MCF 10A (cell line): Measurements from ENCODE around the gene ARHGAP15. TPM values are rescaled to one million over a fixed set of nuclear protein-coding genes. Genes with fewer than 3 reads are reported as not detected.

Source experiments
- BruUV-seq: library from RNA; stranded (reverse); fragments of 400-500 nt; replicated peaks from 2 replicates; lab custom pipeline; 2021; lab: Mats Ljungman, UMichigan
- CTCF ChIA-PET: fragments of 300-600 bp; sonication (Branson Sonifier 250); formaldehyde crosslinking; extraction: SDS; loops from one replicate; lab custom pipeline; 2021; ENCODE audit warnings: antibody characterized with exemption, inconsistent platforms; lab: Yijun Ruan, JAX
- POLR2A ChIA-PET: fragments of 300-600, 350-650 bp; sonication (Branson Sonifier 250); formaldehyde crosslinking; extraction: SDS; loops from one replicate; lab custom pipeline; 2020; ENCODE audit warnings: antibody characterized with exemption, inconsistent platforms; lab: Yijun Ruan, JAX
- DNase-seq: peaks from one replicate; pipeline ENCODE4 v3.0.0-alpha.2; 2018; ENCODE audit not compliant: unreplicated experiment
- H3K27ac Mint-ChIP-seq: one replicate; pipeline ENCODE4 v1.8.0; 2022; ENCODE audit warnings: mild to moderate bottlenecking, low read depth, mixed read lengths; ENCODE audit not compliant: unreplicated experiment
- H3K27me3 Mint-ChIP-seq: one replicate; pipeline ENCODE4 v1.8.0; 2022; ENCODE audit warnings: mixed read lengths; ENCODE audit not compliant: insufficient read depth, unreplicated experiment
- H3K36me3 Mint-ChIP-seq: one replicate; pipeline ENCODE4 v1.8.0; 2022; ENCODE audit warnings: mild to moderate bottlenecking, moderate library complexity, mixed read lengths; ENCODE audit not compliant: insufficient read depth, unreplicated experiment
- H3K4me1 Mint-ChIP-seq: one replicate; pipeline ENCODE4 v1.8.0; 2022; ENCODE audit warnings: mixed read lengths; ENCODE audit not compliant: insufficient read depth, unreplicated experiment
- H3K4me3 Mint-ChIP-seq: one replicate; pipeline ENCODE4 v1.8.0; 2022; ENCODE audit warnings: mild to moderate bottlenecking, moderate library complexity, mixed read lengths; ENCODE audit not compliant: unreplicated experiment
- H3K9me3 Mint-ChIP-seq: one replicate; pipeline ENCODE4 v1.8.0; 2022; ENCODE audit warnings: mixed read lengths; ENCODE audit not compliant: unreplicated experiment
- intact Hi-C: fragments of 100-400 bp; cut with micrococcal nuclease; formaldehyde crosslinking; loops from 2 replicates; pipeline ENCODE4 v1.14.1; 2022
- total RNA-seq: library from RNA; stranded (reverse); gene quantifications from 2 replicates; pipeline ENCODE4 v1.2.3, GENCODE V29; 2022
- TF ChIP-seq, protein P1 (sequence below): fragments of 200-600 bp; IDR thresholded peaks from one replicate; pipeline ENCODE4 v1.8.0; 2022; ENCODE audit warnings: antibody characterized with exemption, mild to moderate bottlenecking; ENCODE audit not compliant: unreplicated experiment

Gene ARHGAP15
- total RNA-seq, 1 experiment from 2014 or later = not detected

DNA sequence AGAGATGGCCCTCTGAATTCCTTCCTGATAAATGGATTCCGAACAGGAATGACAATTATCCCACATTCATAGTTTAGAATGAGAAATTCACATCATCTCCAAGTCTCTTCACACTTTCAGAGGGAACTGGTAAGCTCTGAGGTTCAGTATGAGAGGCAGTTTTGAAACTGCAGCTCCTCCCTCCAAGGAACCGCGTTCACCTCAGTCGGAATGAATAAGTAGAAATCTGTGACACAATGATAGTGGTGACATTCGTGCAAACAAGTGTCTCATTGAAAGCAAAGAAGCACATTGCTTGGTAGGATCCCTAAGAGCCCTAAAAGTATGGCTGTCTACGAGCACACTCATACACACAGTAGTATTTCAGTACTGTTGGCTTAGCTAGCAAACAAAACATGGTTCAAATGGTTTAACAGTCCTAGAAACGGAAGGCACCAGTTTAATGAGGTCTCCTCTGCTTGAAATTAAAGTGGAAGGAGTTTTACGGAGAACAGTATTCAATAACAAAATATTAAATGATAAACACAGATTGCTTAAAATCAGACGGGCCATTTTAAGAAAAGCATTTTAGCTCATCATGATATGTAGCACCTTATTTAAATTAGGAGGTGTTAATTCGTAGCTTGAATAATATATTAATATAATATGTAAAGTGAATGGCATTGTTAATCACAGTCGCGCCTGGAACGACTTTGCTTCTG is 225.0 kb downstream of the ARHGAP15 start:
- ChIA-PET CTCF (no interaction called here), POLR2A (no interaction called here)
- Mint-ChIP-seq H3K36me3 (no peaks in the 10 kb centered on the region), H3K27me3 (no peaks in the 10 kb centered on the region), H3K9me3 (no peaks in the 10 kb centered on the region), H3K4me1 (no peaks in the 10 kb centered on the region), H3K4me3 (no peak overlapping the region), H3K27ac (no peak overlapping the region)
- intact Hi-C loops = no loop called here
- TF ChIP-seq, protein P1, sequence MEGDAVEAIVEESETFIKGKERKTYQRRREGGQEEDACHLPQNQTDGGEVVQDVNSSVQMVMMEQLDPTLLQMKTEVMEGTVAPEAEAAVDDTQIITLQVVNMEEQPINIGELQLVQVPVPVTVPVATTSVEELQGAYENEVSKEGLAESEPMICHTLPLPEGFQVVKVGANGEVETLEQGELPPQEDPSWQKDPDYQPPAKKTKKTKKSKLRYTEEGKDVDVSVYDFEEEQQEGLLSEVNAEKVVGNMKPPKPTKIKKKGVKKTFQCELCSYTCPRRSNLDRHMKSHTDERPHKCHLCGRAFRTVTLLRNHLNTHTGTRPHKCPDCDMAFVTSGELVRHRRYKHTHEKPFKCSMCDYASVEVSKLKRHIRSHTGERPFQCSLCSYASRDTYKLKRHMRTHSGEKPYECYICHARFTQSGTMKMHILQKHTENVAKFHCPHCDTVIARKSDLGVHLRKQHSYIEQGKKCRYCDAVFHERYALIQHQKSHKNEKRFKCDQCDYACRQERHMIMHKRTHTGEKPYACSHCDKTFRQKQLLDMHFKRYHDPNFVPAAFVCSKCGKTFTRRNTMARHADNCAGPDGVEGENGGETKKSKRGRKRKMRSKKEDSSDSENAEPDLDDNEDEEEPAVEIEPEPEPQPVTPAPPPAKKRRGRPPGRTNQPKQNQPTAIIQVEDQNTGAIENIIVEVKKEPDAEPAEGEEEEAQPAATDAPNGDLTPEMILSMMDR = no peak
- no TSS peak for BruUV-seq
- no peak for DNase-seq

DNA sequence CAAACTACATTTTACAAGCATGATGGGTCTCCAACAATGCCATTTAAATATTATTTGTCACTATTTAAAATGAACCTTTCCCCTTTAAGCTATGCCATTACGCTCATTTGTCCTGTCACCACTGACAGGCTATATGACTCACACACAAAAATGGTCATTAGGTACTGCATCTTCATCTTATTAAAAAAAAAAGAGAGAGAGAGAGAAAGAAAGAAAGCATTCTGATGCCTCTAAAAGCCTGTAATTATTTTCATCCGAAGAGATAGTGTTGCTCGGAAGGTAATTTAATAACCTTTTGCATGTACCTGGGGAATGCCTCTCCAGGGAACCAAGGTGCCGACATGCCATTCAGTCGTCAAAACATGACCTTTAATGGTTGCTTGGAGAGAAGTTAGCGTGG is 226.7 kb downstream of the ARHGAP15 start:
- no peaks in the 10 kb centered on the region for H3K27me3 Mint-ChIP-seq
- DNase-seq = no peak
- intact Hi-C loops = no loop called here
- H3K4me3 Mint-ChIP-seq = no peak overlapping the region
- H3K4me1 Mint-ChIP-seq = no peaks in the 10 kb centered on the region
- no TSS peak for BruUV-seq
- no peak overlapping the region for H3K27ac Mint-ChIP-seq
- no peaks in the 10 kb centered on the region for H3K9me3 Mint-ChIP-seq
- ChIA-PET CTCF (no interaction called here), POLR2A (no interaction called here)
- no peaks in the 10 kb centered on the region for H3K36me3 Mint-ChIP-seq
- TF ChIP-seq, protein P1 = no peak

DNA sequence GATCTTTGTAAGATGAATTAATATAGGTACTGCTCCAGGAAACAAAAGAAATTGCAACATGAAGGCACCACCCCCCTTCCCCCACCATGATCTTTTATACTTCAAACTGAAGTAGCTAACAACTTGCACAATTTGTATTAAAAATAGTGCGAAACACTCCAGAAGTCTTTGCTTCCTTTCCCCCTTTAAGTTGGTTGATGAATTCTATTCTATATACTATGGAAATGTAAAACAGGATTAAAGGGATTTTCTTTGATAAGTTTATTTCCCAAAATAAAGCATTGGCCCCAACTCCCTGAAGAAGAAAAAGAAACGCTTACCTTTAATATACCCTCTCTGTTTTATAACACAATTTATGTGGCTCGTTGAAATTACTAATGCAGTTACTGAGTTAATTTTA is 227.1 kb downstream of the ARHGAP15 start:
- no peaks in the 10 kb centered on the region for H3K27me3 Mint-ChIP-seq
- no peaks in the 10 kb centered on the region for H3K36me3 Mint-ChIP-seq
- ChIA-PET CTCF (no interaction called here), POLR2A (no interaction called here)
- intact Hi-C loops = no loop called here
- no peak overlapping the region for H3K4me3 Mint-ChIP-seq
- no peak for DNase-seq
- no peaks in the 10 kb centered on the region for H3K4me1 Mint-ChIP-seq
- BruUV-seq = no TSS peak
- TF ChIP-seq, protein P1 = no peak
- no peaks in the 10 kb centered on the region for H3K9me3 Mint-ChIP-seq
- H3K27ac Mint-ChIP-seq = no peak overlapping the region

DNA sequence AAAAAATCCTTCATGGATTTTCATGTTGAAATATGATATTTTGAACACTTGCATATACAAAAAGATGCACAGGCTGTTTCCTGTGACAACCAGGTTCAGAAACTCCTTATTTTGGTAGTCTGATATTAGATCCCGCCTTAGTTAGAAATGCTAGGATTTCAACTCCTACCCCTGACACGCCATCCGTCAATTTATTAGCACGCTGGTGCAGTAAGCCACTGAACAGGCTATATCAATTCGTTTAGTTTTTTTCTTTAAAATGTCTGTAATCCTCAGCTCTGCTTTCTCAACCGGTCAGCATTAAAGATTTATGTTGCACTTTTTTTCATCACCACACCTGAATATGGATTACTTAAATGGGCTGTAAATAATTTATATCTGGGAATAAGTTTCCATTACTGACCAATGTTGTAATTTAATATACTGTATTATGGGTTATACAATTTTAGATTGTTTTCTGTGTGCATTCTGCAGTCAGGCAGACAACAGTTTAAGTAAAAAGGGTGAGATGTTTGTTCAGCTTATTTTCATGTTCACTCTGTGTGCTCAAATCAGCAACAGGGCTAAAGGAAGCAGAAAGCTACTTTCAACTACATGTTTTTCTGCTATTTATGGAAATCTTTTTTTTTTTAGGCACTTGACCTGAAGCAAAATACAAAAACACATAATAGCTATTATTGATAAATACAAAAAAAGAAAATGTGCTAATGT is 227.7 kb downstream of the ARHGAP15 start:
- Mint-ChIP-seq H3K36me3 (no peaks in the 10 kb centered on the region), H3K27me3 (no peaks in the 10 kb centered on the region), H3K9me3 (no peaks in the 10 kb centered on the region), H3K4me1 (no peaks in the 10 kb centered on the region), H3K4me3 (no peak overlapping the region), H3K27ac (no peak overlapping the region)
- POLR2A ChIA-PET = interaction anchor here (0.6 kb wide), 1 partner anchor 631 kb away, joined by 3 read pairs; no protein-coding TSS in a partner anchor
- BruUV-seq = no TSS peak
- TF ChIP-seq, protein P1 = no peak
- CTCF ChIA-PET = interaction anchor here (0.7 to 0.9 kb wide), 2 partner anchors 33 to 81 kb away, joined by 3 to 4 read pairs; no protein-coding TSS in a partner anchor
- intact Hi-C loops = no loop called here
- no peak for DNase-seq
